Choroid plexus epithelial cell (primary cell): Measurements from ENCODE around the gene MAJIN.

Experiments used
- DNase-seq: peaks from one replicate; pipeline ENCODE4 v3.0.0-alpha.2; 2010; ENCODE audit warnings: low read depth
- H3K4me3 ChIP-seq: 2 replicates; pipeline ENCODE4 v1.5.1; 2011; ENCODE audit warnings: low read depth, mild to moderate bottlenecking, control low read depth, low read length, moderate library complexity
- CTCF ChIP-seq: conservative IDR thresholded peaks from 2 replicates; pipeline ENCODE4 v1.5.1; 2011; ENCODE audit warnings: low read depth, mild to moderate bottlenecking, control low read depth, inconsistent platforms, low read length, moderate library complexity

MAJIN gene

GRCh38 chr11:64999478-64999877, 27.6 kb upstream of the MAJIN start:
- DNase-seq = no peak
- no peak overlapping the region for H3K4me3 ChIP-seq
- no peak for TF ChIP-seq CTCF

DNA sequence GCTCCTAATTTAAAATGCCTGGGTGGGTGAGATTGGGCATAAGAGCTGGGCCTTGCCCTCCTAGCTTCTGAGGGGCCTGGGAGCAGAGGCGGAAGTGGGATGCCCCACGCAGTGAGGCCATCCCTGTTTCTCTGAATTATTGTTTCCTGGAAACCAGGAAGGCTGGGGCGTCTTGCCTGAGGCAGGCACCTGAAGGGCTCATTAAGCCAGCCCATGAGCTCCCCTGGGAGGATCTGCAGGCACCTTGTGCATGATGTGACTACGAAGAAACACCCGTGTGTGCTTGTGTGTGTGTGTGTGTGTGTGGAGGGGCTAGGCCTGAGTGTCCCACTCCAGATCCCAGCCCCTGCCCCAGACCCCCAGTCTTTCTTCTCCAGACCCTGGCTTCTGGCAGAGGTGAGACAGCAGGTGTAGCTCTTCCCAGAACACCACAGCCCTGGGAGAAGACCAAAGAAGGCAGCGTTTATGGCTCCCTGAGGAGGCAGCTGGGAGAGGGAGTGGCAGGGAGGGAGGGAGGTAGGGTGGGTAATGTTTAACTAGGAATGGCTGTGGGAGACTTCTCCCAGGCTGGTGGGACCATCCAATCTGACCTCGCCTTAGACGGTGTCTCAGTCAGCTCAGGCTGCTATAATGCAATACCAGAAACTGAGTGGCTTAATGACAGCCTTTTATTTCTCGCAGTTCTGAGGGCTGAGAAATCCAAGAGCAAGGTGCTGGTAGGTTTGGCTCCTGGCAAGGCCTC, 27.0 kb upstream of the MAJIN start:
- DNase-seq = no peak
- TF ChIP-seq CTCF = no peak
- H3K4me3 ChIP-seq = no peak overlapping the region

- no peak for TF ChIP-seq CTCF
- DNase-seq = no peak
- no peak overlapping the region for H3K4me3 ChIP-seq
These were observed 26.2 kb upstream of the MAJIN start for GRCh38 chr11:64998141-64998540.

DNA sequence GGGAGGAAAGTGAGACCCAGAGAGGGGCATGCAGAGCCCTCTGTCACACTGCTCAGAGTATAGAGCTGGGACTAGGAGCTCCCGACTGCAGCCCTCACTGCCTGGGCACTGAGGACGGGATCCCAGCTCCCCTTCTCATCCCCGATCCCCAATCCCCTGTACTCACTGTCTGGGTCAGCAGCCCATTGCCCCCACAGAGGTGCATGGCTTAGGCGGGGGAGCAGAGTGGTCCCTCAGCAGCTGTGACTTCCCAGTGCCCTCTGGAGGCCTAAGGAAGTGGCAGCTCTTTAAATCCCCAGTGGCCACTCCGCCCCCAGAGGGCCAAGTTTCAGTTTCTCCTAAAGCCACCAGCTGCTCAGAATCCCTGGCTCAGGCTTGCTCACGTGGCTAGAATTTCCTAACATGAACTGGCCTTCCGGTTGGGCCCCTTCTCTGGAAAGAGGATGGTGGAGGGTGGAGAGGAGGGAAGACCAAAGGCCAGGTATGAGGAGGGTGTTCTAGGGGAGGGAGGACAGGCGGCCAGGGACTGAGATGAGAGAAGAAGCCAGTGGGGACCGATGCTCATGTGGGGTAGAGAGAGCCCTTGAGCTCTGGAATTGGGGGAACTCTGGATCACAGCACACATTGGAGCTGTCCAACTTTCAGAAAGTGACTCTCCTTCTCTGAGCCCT, 24.9 kb upstream of the MAJIN start, which contains the start of gene BATF2:
TSS of gene BATF2 (minus strand) at position 262 of the 671 bp plus-strand sequence. CDS start at position 205, 57 bp downstream.
- peak; percentile 58 for TF ChIP-seq CTCF
- peak; percentile 72 for DNase-seq
- peak within 1 kb of the TSS; percentile 45 for H3K4me3 ChIP-seq

GRCh38 chr11:64996327-64996709, 24.4 kb upstream of the MAJIN start:
- TF ChIP-seq CTCF = no peak
- no peak for DNase-seq
- H3K4me3 ChIP-seq = peak overlapping the region; percentile 45

DNA sequence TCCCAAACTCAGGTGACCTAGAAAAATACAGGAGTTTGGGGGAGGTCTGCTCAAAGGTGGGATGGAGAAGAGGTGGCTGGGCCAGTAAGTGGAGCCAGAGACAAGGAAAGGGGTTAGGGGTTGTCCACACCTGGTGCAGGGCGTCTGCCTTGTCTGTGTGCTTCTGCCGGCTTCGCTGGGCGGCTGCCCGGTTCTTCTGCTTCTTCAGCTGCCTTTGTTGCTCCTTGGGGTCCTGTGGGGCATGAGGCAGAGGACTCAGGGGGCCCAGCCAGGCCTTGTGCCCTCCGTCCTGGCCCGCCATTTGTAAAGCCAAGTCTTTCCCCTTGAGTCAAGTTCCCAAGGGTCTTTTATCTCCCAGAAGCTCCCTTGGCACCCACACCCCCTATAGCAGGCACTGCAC, 22.4 kb upstream of the MAJIN start:
- DNase-seq = no peak
- no peak for TF ChIP-seq CTCF
- H3K4me3 ChIP-seq = no peak overlapping the region
